RWPE2 (cell line): Measurements from ENCODE around the gene AGPAT1.

ENCODE experiments used
- ATAC-seq: fragments of 200-7000 bp; cut with Tn5 transposase; 3 replicates; pipeline ENCODE4 v1.9.1; 2021; ENCODE audit warnings: low read depth
- DNase-seq: peaks from one replicate; pipeline ENCODE4 v3.0.0-alpha.2; 2020; ENCODE audit warnings: low spot score
- H3K27ac ChIP-seq: fragments of 450-650 bp; 2 replicates; pipeline ENCODE4 v1.5.1; 2017; ENCODE audit warnings: mild to moderate bottlenecking; ENCODE audit not compliant: poor library complexity, severe bottlenecking
- H3K27me3 ChIP-seq: fragments of 250-450 bp; sonication (Bioruptor Pico); 2 replicates; pipeline ENCODE4 v1.5.1; 2021; ENCODE audit warnings: mild to moderate bottlenecking, moderate library complexity; ENCODE audit not compliant: insufficient read depth, poor library complexity, severe bottlenecking
- H3K36me3 ChIP-seq: fragments of 250-450 bp; sonication (Bioruptor Pico); 2 replicates; pipeline ENCODE4 v1.5.1; 2020; ENCODE audit warnings: low read depth, mild to moderate bottlenecking, moderate library complexity
- H3K4me1 ChIP-seq: fragments of 250-450 bp; sonication (Bioruptor Pico); 2 replicates; pipeline ENCODE4 v1.5.1; 2021; ENCODE audit warnings: mild to moderate bottlenecking, moderate library complexity; ENCODE audit not compliant: insufficient read depth, poor library complexity, severe bottlenecking
- H3K4me3 ChIP-seq: fragments of 250-450 bp; sonication (Bioruptor Pico); 2 replicates; pipeline ENCODE4 v1.5.1; 2021; ENCODE audit warnings: mild to moderate bottlenecking, moderate library complexity; ENCODE audit not compliant: severe bottlenecking
- H3K9me3 ChIP-seq: fragments of 250-450 bp; sonication (Bioruptor Pico); 2 replicates; pipeline ENCODE4 v1.5.1; 2021; ENCODE audit warnings: mild to moderate bottlenecking, moderate library complexity; ENCODE audit not compliant: severe bottlenecking
- CTCF ChIP-seq: fragments of 450-650 bp; IDR thresholded peaks from one replicate; pipeline ENCODE4 v1.5.1; 2017; ENCODE audit warnings: mild to moderate bottlenecking, moderate library complexity; ENCODE audit not compliant: poor library complexity, severe bottlenecking

Gene AGPAT1

GRCh38 chr6:32192608-32193039 lies 16.7 kb upstream of the AGPAT1 start, which contains the start of gene GPSM3:
GPSM3 (minus strand) TSS chr6:32192643; CDS start chr6:32192513, 130 bp downstream.
- H3K27me3 ChIP-seq, result no peaks in the 10 kb centered on the region
- no peaks in the 10 kb centered on the region for H3K9me3 ChIP-seq
- DNase-seq (no peak), ATAC-seq (no peak)
- no peak for TF ChIP-seq CTCF
- peak within 1 kb of the TSS; percentile 81 for H3K27ac ChIP-seq
- H3K36me3 ChIP-seq, result peaks cover 7% of the 10 kb centered on the region
- no peak within 1 kb of the TSS for H3K4me3 ChIP-seq
- peaks cover 11% of the 10 kb centered on the region for H3K4me1 ChIP-seq

GRCh38 chr6:32191696-32192607 lies 16.1 kb upstream of the AGPAT1 start:
- Histone ChIP-seq H3K27me3 (no peaks in the 10 kb centered on the region), H3K27ac (peak overlapping the region; percentile 81), H3K9me3 (no peaks in the 10 kb centered on the region), H3K4me3 (no peak overlapping the region), H3K4me1 (peaks cover 11% of the 10 kb centered on the region), H3K36me3 (peaks cover 14% of the 10 kb centered on the region)
- TF ChIP-seq CTCF, result no peak
- DNase-seq (no peak), ATAC-seq (no peak)

GRCh38 chr6:32190911-32191677 lies 15.2 kb upstream of the AGPAT1 start:
- no peaks in the 10 kb centered on the region for H3K27me3 ChIP-seq
- peak overlapping the region; percentile 81 for H3K27ac ChIP-seq
- DNase-seq, result no peak
- H3K36me3 ChIP-seq, result peaks cover 18% of the 10 kb centered on the region
- H3K4me1 ChIP-seq, result peaks cover 11% of the 10 kb centered on the region
- ATAC-seq, result no peak
- no peak overlapping the region for H3K4me3 ChIP-seq
- TF ChIP-seq CTCF, result no peak
- H3K9me3 ChIP-seq, result no peaks in the 10 kb centered on the region

- no peaks in the 10 kb centered on the region for H3K9me3 ChIP-seq
- H3K4me3 ChIP-seq, result peak within 1 kb of the TSS; percentile 70
- H3K27me3 ChIP-seq, result no peaks in the 10 kb centered on the region
- no peak for DNase-seq
- ATAC-seq, result peak; percentile 56
- peak within 1 kb of the TSS; percentile 81 for H3K27ac ChIP-seq
- peaks cover 11% of the 10 kb centered on the region for H3K4me1 ChIP-seq
- TF ChIP-seq CTCF, result no peak
- H3K36me3 ChIP-seq, result peaks cover 18% of the 10 kb centered on the region
Measured at GRCh38 chr6:32190054-32190851, 14.4 kb upstream of the AGPAT1 start, which contains the start of gene PBX2. PBX2 (minus strand) TSS chr6:32190202; CDS start chr6:32189915, 287 bp downstream.
